ENCODE data around the gene PACSIN2. TPM values are rescaled to one million over a fixed set of nuclear protein-coding genes. Genes with fewer than 3 reads are reported as not detected.
"Not testable (repeated sequence)": the region's sequence is repeated elsewhere in the genome, so short reads cannot be mapped to it uniquely, and the experiment has no call there.

The PACSIN2 gene
- total RNA-seq, 4 donors from 2014 or later = 75.4 to 90.1 (median 87.9) TPM

- peaks cover 30 to 68% of the 10 kb centered on the region in 2 donors for H3K4me1 ChIP-seq
Measured at GRCh38 chr22:43001271-43002201, 13.4 kb downstream of the PACSIN2 start.

GRCh38 chr22:43000441-43001175 is 14.3 kb downstream of the PACSIN2 start:
- no peaks in the 10 kb centered on the region for H3K27me3 ChIP-seq
- intact Hi-C loops (cut with DNase I) = no loop called here
- 79 to 87% methylated on average over 8 of the region's 8 CpGs for WGBS, 2 donors
- no peak for TF ChIP-seq POLR2A (IDR thresholded peaks at IDR 0.05)
- TF ChIP-seq, protein P1, sequence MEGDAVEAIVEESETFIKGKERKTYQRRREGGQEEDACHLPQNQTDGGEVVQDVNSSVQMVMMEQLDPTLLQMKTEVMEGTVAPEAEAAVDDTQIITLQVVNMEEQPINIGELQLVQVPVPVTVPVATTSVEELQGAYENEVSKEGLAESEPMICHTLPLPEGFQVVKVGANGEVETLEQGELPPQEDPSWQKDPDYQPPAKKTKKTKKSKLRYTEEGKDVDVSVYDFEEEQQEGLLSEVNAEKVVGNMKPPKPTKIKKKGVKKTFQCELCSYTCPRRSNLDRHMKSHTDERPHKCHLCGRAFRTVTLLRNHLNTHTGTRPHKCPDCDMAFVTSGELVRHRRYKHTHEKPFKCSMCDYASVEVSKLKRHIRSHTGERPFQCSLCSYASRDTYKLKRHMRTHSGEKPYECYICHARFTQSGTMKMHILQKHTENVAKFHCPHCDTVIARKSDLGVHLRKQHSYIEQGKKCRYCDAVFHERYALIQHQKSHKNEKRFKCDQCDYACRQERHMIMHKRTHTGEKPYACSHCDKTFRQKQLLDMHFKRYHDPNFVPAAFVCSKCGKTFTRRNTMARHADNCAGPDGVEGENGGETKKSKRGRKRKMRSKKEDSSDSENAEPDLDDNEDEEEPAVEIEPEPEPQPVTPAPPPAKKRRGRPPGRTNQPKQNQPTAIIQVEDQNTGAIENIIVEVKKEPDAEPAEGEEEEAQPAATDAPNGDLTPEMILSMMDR (IDR thresholded peaks at IDR 0.05) = no peak
- no peak overlapping the region for H3K4me3 ChIP-seq (replicated peaks in 1 of 3)
- peak overlapping the region in 1 of 3 donors; percentile 49 for H3K27ac ChIP-seq
- no peak for DNase-seq
- peaks cover 32 to 71% of the 10 kb centered on the region in 2 donors for H3K4me1 ChIP-seq
- no peaks in the 10 kb centered on the region for H3K9me3 ChIP-seq
- H3K36me3 ChIP-seq = no peaks in the 10 kb centered on the region

More at GRCh38 chr22:43001271-43002201, 13.4 kb downstream of the PACSIN2 start:
- no peaks in the 10 kb centered on the region for H3K36me3 ChIP-seq
- no peaks in the 10 kb centered on the region for H3K27me3 ChIP-seq
- TF ChIP-seq POLR2A (IDR thresholded peaks at IDR 0.05) = peak in 1 of 2 donors; percentile 47
- TF ChIP-seq, protein P1 (IDR thresholded peaks at IDR 0.05) = no peak
- WGBS, 2 donors = 39 to 50% methylated on average over 3 of the region's 3 CpGs
- no peaks in the 10 kb centered on the region for H3K9me3 ChIP-seq
- H3K27ac ChIP-seq = peak overlapping the region; percentile 38 to 72 (median 49)
- peak; percentile 49 to 70 for DNase-seq
- no peak overlapping the region for H3K4me3 ChIP-seq (replicated peaks in 1 of 3)
- intact Hi-C loops (cut with DNase I) = no loop called here

DNA sequence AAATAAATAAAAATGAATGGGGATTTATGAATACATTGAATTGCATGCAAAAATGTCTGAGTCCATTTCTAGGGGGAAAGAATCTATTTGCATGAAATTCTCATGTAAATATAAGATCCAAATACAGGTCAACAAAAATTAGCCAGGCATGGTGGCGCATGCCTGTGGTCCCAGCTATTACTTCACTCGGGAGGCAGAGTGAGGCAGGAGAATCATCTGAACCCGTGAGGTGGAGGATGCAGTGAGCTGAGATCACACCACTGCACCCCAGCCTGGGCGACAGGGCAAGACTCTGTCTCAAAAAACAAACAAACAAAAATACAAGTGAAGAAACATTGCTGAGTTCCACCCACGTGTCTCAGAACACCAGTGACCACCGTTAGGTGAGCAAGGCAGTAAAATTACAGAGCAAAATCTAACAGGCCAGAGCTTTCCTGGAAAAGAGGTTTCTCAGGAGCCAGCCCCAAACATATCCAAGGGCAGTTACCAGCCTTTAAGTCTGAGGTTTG is 17.3 kb downstream of the PACSIN2 start:
- intact Hi-C loops (cut with DNase I) = no loop called here
- 76 to 77% methylated on average over 6 of the region's 6 CpGs for WGBS, 2 donors
- Histone ChIP-seq H3K27ac (peak overlapping the region in 2 of 3 donors; percentile 57 to 98), H3K4me3 (replicated peaks in 1 of 3) (no peak overlapping the region), H3K27me3 (no peaks in the 10 kb centered on the region), H3K36me3 (no peaks in the 10 kb centered on the region), H3K4me1 (peaks cover 52 to 79% of the 10 kb centered on the region in 2 donors), H3K9me3 (no peaks in the 10 kb centered on the region)
- no peak for TF ChIP-seq POLR2A (IDR thresholded peaks at IDR 0.05)
- TF ChIP-seq, protein P1 (IDR thresholded peaks at IDR 0.05) = no peak
- DNase-seq = no peak

- H3K4me1 ChIP-seq = peaks cover 45 to 72% of the 10 kb centered on the region in 2 donors
- no peak for DNase-seq
Measured at GRCh38 chr22:42996646-42997365, 18.1 kb downstream of the PACSIN2 start.

GRCh38 chr22:42995654-42996053 is 19.3 kb downstream of the PACSIN2 start:
- H3K9me3 ChIP-seq; H3K27me3 ChIP-seq; H3K36me3 ChIP-seq; DNase-seq; intact Hi-C loops (cut with DNase I); H3K4me3 ChIP-seq (replicated peaks in 1 of 3): not testable (repeated sequence)
- H3K4me1 ChIP-seq = peaks cover 37 to 66% of the 10 kb centered on the region in 2 donors
- peak overlapping the region; percentile 93 to 98 (median 98) for H3K27ac ChIP-seq
- 73 to 78% methylated on average over 7 of the region's 7 CpGs for WGBS, 2 donors

More at GRCh38 chr22:42996646-42997365, 18.1 kb downstream of the PACSIN2 start:
- no peaks in the 10 kb centered on the region for H3K36me3 ChIP-seq
- no peak overlapping the region for H3K4me3 ChIP-seq (replicated peaks in 1 of 3)
- H3K9me3 ChIP-seq = no peaks in the 10 kb centered on the region
- 74 to 79% methylated on average over 10 of the region's 10 CpGs for WGBS, 2 donors
- TF ChIP-seq, protein P1 (IDR thresholded peaks at IDR 0.05) = no peak
- TF ChIP-seq POLR2A (IDR thresholded peaks at IDR 0.05) = no peak
- no peaks in the 10 kb centered on the region for H3K27me3 ChIP-seq
- intact Hi-C loops (cut with DNase I) = no loop called here
- peak overlapping the region; percentile 93 to 98 (median 98) for H3K27ac ChIP-seq

Data from thyroid gland (tissue), 4 donors.